ENCODE measurements around the gene FES.

FES gene

GRCh38 chr15:90901175-90902039, 17.1 kb downstream of the FES start:
- H3K4me2 ChIP-seq (ENCODE audit: low read length): peak overlapping the region; percentile 76
- no peak for TF ChIP-seq EZH2phosphoT487 (IDR thresholded peaks at IDR 0.05; ENCODE audit: borderline replicate concordance, low read length)
- TF ChIP-seq CTCF (IDR thresholded peaks at IDR 0.05; ENCODE audit: low read depth, low read length, poor library complexity, severe bottlenecking): no peak
- no peaks in the 10 kb centered on the region for H3K27me3 ChIP-seq (ENCODE audit: control insufficient read depth, low read length)
- H3K9me3 ChIP-seq (ENCODE audit: control insufficient read depth, insufficient read depth, low read length): no peaks in the 10 kb centered on the region
- peaks cover 52% of the 10 kb centered on the region for H3K4me1 ChIP-seq (ENCODE audit: control insufficient read depth, low read length)
- H3F3A ChIP-seq (ENCODE audit: control insufficient read depth, insufficient read depth): peaks cover 12% of the 10 kb centered on the region
- H3K4me3 ChIP-seq (ENCODE audit: low read length): peak overlapping the region; percentile 73
- H3K79me2 ChIP-seq (ENCODE audit: control insufficient read depth, low read length): peaks cover 28% of the 10 kb centered on the region
- H4K20me1 ChIP-seq (ENCODE audit: control insufficient read depth, insufficient read depth, low read depth, low read length): no peaks in the 10 kb centered on the region
- H3K36me3 ChIP-seq (ENCODE audit: control insufficient read depth, low read length): peaks cover 25% of the 10 kb centered on the region
- no peaks in the 10 kb centered on the region for H3K9me2 ChIP-seq (replicated peaks; ENCODE audit: control insufficient read depth, low read length)
- H3K27ac ChIP-seq (ENCODE audit: low read depth, low read length): peak overlapping the region; percentile 64

GRCh38 chr15:90902040-90902839, 17.9 kb downstream of the FES start:
- Histone ChIP-seq H3K36me3 (ENCODE audit: control insufficient read depth, low read length) (peaks cover 33% of the 10 kb centered on the region), H3K4me3 (ENCODE audit: low read length) (peak overlapping the region; percentile 73), H3F3A (ENCODE audit: control insufficient read depth, insufficient read depth) (peaks cover 5% of the 10 kb centered on the region; the same call in 1 of the 2 replicates), H4K20me1 (ENCODE audit: control insufficient read depth, insufficient read depth, low read depth, low read length) (no peaks in the 10 kb centered on the region), H3K27me3 (ENCODE audit: control insufficient read depth, low read length) (no peaks in the 10 kb centered on the region), H3K9me3 (ENCODE audit: control insufficient read depth, insufficient read depth, low read length) (no peaks in the 10 kb centered on the region), H3K9me2 (replicated peaks; ENCODE audit: control insufficient read depth, low read length) (no peaks in the 10 kb centered on the region), H3K4me1 (ENCODE audit: control insufficient read depth, low read length) (peaks cover 44% of the 10 kb centered on the region), H3K27ac (ENCODE audit: low read depth, low read length) (peak overlapping the region; percentile 64), H3K4me2 (ENCODE audit: low read length) (peak overlapping the region; percentile 76), H3K79me2 (ENCODE audit: control insufficient read depth, low read length) (peaks cover 28% of the 10 kb centered on the region)
- no peak for TF ChIP-seq EZH2phosphoT487 (IDR thresholded peaks at IDR 0.05; ENCODE audit: borderline replicate concordance, low read length)
- peak; percentile 73 for TF ChIP-seq CTCF (IDR thresholded peaks at IDR 0.05; ENCODE audit: low read depth, low read length, poor library complexity, severe bottlenecking)

GRCh38 chr15:90902840-90903732, 18.8 kb downstream of the FES start, which contains the start of gene MAN2A2:
Gene MAN2A2, plus strand, starts transcription at chr15:90903302. Its CDS starts 906 bp downstream, at chr15:90904208.
- H3K9me2 ChIP-seq (replicated peaks; ENCODE audit: control insufficient read depth, low read length): no peaks in the 10 kb centered on the region
- H3K4me3 ChIP-seq (ENCODE audit: low read length): peak within 1 kb of the TSS; percentile 78
- H3K27me3 ChIP-seq (ENCODE audit: control insufficient read depth, low read length): no peaks in the 10 kb centered on the region
- H3K27ac ChIP-seq (ENCODE audit: low read depth, low read length): peak within 1 kb of the TSS; percentile 89
- peak within 1 kb of the TSS; percentile 77 for H3K4me2 ChIP-seq (ENCODE audit: low read length)
- H3K9me3 ChIP-seq (ENCODE audit: control insufficient read depth, insufficient read depth, low read length): no peaks in the 10 kb centered on the region
- H3F3A ChIP-seq (ENCODE audit: control insufficient read depth, insufficient read depth): no peaks in the 10 kb centered on the region
- peaks cover 42% of the 10 kb centered on the region for H3K36me3 ChIP-seq (ENCODE audit: control insufficient read depth, low read length)
- H4K20me1 ChIP-seq (ENCODE audit: control insufficient read depth, insufficient read depth, low read depth, low read length): no peaks in the 10 kb centered on the region
- TF ChIP-seq EZH2phosphoT487 (IDR thresholded peaks at IDR 0.05; ENCODE audit: borderline replicate concordance, low read length): no peak
- TF ChIP-seq CTCF (IDR thresholded peaks at IDR 0.05; ENCODE audit: low read depth, low read length, poor library complexity, severe bottlenecking): no peak
- peaks cover 28% of the 10 kb centered on the region for H3K79me2 ChIP-seq (ENCODE audit: control insufficient read depth, low read length)
- H3K4me1 ChIP-seq (ENCODE audit: control insufficient read depth, low read length): peaks cover 36% of the 10 kb centered on the region

Data from DOHH2 (cell line).